ENCODE measurements around the gene CD164.

DNA sequence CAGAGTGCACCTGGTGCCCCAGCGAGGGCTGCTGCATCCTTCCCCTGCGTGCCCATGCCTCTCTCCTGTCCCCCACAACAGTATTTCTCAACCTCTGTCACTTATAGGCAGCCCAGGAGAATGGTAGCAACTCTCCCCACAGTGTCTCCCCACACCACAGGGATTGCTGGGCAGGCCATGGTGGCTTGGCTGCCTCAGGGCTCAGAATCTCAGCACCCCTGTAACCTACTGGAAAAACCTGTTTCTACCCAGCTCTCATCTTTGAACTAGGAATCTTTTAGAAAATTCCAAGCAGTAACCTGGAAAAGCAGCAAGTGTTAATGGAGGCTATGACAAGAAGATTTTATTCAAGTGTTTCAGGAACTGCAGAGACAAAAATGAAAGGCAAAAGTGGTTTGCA, 38.0 kb downstream of the CD164 start:
- TF ChIP-seq ZNF564 (CRISPR knock-in tag; IDR thresholded peaks at IDR 0.05) (no peak), TCF7L2 (IDR thresholded peaks at IDR 0.05; ENCODE audit: low read depth, low read length) (no peak), ZFP1 (CRISPR knock-in tag; IDR thresholded peaks at IDR 0.05) (no peak), FOXJ3 (CRISPR knock-in tag; IDR thresholded peaks at IDR 0.05; ENCODE audit: borderline replicate concordance) (no peak), RELA (CRISPR knock-in tag; IDR thresholded peaks at IDR 0.05) (no peak)
- TF ChIP-seq, protein P1, sequence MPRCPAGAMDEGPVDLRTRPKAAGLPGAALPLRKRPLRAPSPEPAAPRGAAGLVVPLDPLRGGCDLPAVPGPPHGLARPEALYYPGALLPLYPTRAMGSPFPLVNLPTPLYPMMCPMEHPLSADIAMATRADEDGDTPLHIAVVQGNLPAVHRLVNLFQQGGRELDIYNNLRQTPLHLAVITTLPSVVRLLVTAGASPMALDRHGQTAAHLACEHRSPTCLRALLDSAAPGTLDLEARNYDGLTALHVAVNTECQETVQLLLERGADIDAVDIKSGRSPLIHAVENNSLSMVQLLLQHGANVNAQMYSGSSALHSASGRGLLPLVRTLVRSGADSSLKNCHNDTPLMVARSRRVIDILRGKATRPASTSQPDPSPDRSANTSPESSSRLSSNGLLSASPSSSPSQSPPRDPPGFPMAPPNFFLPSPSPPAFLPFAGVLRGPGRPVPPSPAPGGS (CRISPR knock-in tag; IDR thresholded peaks at IDR 0.05) = no peak

All from HepG2 (cell line).